ENCODE data around the gene NTSR2. TPM values are rescaled to one million over a fixed set of nuclear protein-coding genes. Genes with fewer than 3 reads are reported as not detected.

The NTSR2 gene
- total RNA-seq, 4 donors from 2014 or later: not detected

- no peak for DNase-seq
- no peak overlapping the region for H3K4me3 ChIP-seq
- no peaks in the 10 kb centered on the region for H3K9me3 ChIP-seq
- H3K27ac ChIP-seq: no peak overlapping the region
- no peaks in the 10 kb centered on the region for H3K27me3 ChIP-seq
- WGBS, 2 donors (ENCODE audit: low coverage in 1 of 2): 86% methylated on average over 11 of the region's 11 CpGs; no CpG with 5 or more reads in 1 of the 2 donors
- H3K4me1 ChIP-seq: no peaks in the 10 kb centered on the region
- no peaks in the 10 kb centered on the region for H3K36me3 ChIP-seq
- TF ChIP-seq EP300 (IDR thresholded peaks at IDR 0.05; ENCODE audit: low read depth) (no peak), POLR2A (IDR thresholded peaks at IDR 0.05) (no peak), CTCF (IDR thresholded peaks at IDR 0.05) (no peak), POLR2AphosphoS5 (IDR thresholded peaks at IDR 0.05) (no peak)
- intact Hi-C loops (cut with DNase I; ENCODE audit: low total_unique reads) (no loop called here), in situ Hi-C loops (cut with MboI; ENCODE audit: low pct_ligation_motif_present in 1 of 4, low pct_unique_long_range_greater_than_20kb in 1 of 4, low sequenced_read_pairs in 3 of 4) (no loop called here)
Measured at GRCh38 chr2:11659115-11659475, 10.9 kb downstream of the NTSR2 start.

GRCh38 chr2:11658208-11659114 is 11.5 kb downstream of the NTSR2 start:
- H3K4me3 ChIP-seq: no peak overlapping the region
- H3K9me3 ChIP-seq: no peaks in the 10 kb centered on the region
- no peaks in the 10 kb centered on the region for H3K36me3 ChIP-seq
- H3K4me1 ChIP-seq: no peaks in the 10 kb centered on the region
- no peak overlapping the region for H3K27ac ChIP-seq
- no peak for DNase-seq
- no peak for TF ChIP-seq EP300 (IDR thresholded peaks at IDR 0.05; ENCODE audit: low read depth)
- TF ChIP-seq POLR2A (IDR thresholded peaks at IDR 0.05): no peak
- no peak for TF ChIP-seq CTCF (IDR thresholded peaks at IDR 0.05)
- no peak for TF ChIP-seq POLR2AphosphoS5 (IDR thresholded peaks at IDR 0.05)
- WGBS, 2 donors (ENCODE audit: low coverage in 1 of 2): 60 to 85% methylated on average over 4 to 19 of the region's 19 CpGs
- intact Hi-C loops (cut with DNase I; ENCODE audit: low total_unique reads): no loop called here
- H3K27me3 ChIP-seq: no peaks in the 10 kb centered on the region
- in situ Hi-C loops (cut with MboI; ENCODE audit: low pct_ligation_motif_present in 1 of 4, low pct_unique_long_range_greater_than_20kb in 1 of 4, low sequenced_read_pairs in 3 of 4): no loop called here

DNA sequence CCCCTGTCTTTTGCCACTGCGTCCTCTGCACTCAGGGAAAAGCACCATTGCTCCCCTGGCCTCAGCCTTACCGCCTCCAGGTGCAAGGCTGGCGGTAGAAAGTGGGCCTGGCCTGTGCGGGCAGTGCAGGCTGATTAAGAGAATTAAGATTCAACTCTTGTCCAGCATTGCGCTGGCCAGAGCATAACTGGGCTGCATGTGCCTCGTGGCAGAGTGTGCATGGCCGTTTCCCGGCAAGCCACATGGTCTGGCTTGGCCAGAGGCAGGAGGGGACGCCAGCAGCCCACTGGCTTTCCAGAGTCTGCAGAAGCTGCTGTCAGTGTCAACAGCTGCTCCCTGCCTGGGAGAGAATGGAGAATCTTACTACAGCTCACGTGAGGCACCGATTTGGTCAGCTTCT is 12.3 kb downstream of the NTSR2 start:
- no peaks in the 10 kb centered on the region for H3K4me1 ChIP-seq
- 42 to 82% methylated on average over 2 to 11 of the region's 11 CpGs for WGBS, 2 donors (ENCODE audit: low coverage in 1 of 2)
- H3K9me3 ChIP-seq: no peaks in the 10 kb centered on the region
- H3K4me3 ChIP-seq: no peak overlapping the region
- intact Hi-C loops (cut with DNase I; ENCODE audit: low total_unique reads) (no loop called here), in situ Hi-C loops (cut with MboI; ENCODE audit: low pct_ligation_motif_present in 1 of 4, low pct_unique_long_range_greater_than_20kb in 1 of 4, low sequenced_read_pairs in 3 of 4) (no loop called here)
- H3K36me3 ChIP-seq: no peaks in the 10 kb centered on the region
- no peaks in the 10 kb centered on the region for H3K27me3 ChIP-seq
- TF ChIP-seq EP300 (IDR thresholded peaks at IDR 0.05; ENCODE audit: low read depth) (no peak), POLR2AphosphoS5 (IDR thresholded peaks at IDR 0.05) (no peak), CTCF (IDR thresholded peaks at IDR 0.05) (no peak)
- DNase-seq: no peak
- no peak overlapping the region for H3K27ac ChIP-seq

DNA sequence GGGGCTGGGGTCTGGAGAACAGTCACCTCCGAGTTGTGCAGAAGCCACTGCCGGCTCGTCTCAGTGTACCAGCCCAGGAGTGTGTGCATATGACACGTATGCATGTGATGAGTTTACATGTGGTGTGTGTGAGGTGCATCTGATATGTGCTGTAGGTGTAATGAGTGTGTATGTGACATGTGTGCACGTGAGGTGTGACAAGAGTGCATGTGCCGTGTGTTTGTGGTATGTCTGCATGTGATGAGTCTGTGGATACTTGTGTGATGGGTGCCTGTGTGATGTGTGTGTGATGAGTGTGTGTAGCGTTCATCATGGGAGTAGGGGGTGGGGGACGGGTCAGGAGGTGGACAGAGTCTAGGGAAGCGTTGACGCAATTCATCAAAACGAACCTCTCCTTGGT is 12.8 kb downstream of the NTSR2 start:
- no peak for DNase-seq
- Histone ChIP-seq H3K27ac (no peak overlapping the region), H3K36me3 (no peaks in the 10 kb centered on the region), H3K4me3 (no peak overlapping the region), H3K9me3 (no peaks in the 10 kb centered on the region), H3K4me1 (no peaks in the 10 kb centered on the region), H3K27me3 (no peaks in the 10 kb centered on the region)
- TF ChIP-seq CTCF (IDR thresholded peaks at IDR 0.05): no peak
- in situ Hi-C loops (cut with MboI; ENCODE audit: low pct_ligation_motif_present in 1 of 4, low pct_unique_long_range_greater_than_20kb in 1 of 4, low sequenced_read_pairs in 3 of 4) (no loop called here), intact Hi-C loops (cut with DNase I; ENCODE audit: low total_unique reads) (no loop called here)
- 80 to 90% methylated on average over 2 to 11 of the region's 11 CpGs for WGBS, 2 donors (ENCODE audit: low coverage in 1 of 2)

All from transverse colon (tissue), 4 donors.